ENCODE measurements around the gene GRID1.

Gene GRID1

GRCh38 chr10:86224354-86225102, 142.1 kb downstream of the GRID1 start:
- DNase-seq (ENCODE audit: low read depth): no peak
- TF ChIP-seq CTCF (IDR thresholded peaks at IDR 0.05; ENCODE audit: low read length, missing control alignments): no peak
- no peak overlapping the region for H3K4me3 ChIP-seq (replicated peaks; ENCODE audit: low read depth, low read length)

- H3K4me3 ChIP-seq (replicated peaks; ENCODE audit: low read depth, low read length): no peak overlapping the region
- TF ChIP-seq CTCF (IDR thresholded peaks at IDR 0.05; ENCODE audit: low read length, missing control alignments): no peak
- DNase-seq (ENCODE audit: low read depth): no peak
Measured at GRCh38 chr10:86223256-86223655, 143.3 kb downstream of the GRID1 start.

GRCh38 chr10:86222687-86223086, 143.9 kb downstream of the GRID1 start:
- no peak for TF ChIP-seq CTCF (IDR thresholded peaks at IDR 0.05; ENCODE audit: low read length, missing control alignments)
- no peak for DNase-seq (ENCODE audit: low read depth)
- H3K4me3 ChIP-seq (replicated peaks; ENCODE audit: low read depth, low read length): no peak overlapping the region

GRCh38 chr10:86222336-86222650, 144.3 kb downstream of the GRID1 start:
- no peak overlapping the region for H3K4me3 ChIP-seq (replicated peaks; ENCODE audit: low read depth, low read length)
- no peak for DNase-seq (ENCODE audit: low read depth)
- no peak for TF ChIP-seq CTCF (IDR thresholded peaks at IDR 0.05; ENCODE audit: low read length, missing control alignments)

GRCh38 chr10:86221442-86222335, 144.9 kb downstream of the GRID1 start:
- H3K4me3 ChIP-seq (replicated peaks; ENCODE audit: low read depth, low read length): no peak overlapping the region
- TF ChIP-seq CTCF (IDR thresholded peaks at IDR 0.05; ENCODE audit: low read length, missing control alignments): no peak
- no peak for DNase-seq (ENCODE audit: low read depth)

- DNase-seq (ENCODE audit: low read depth): no peak
- no peak overlapping the region for H3K4me3 ChIP-seq (replicated peaks; ENCODE audit: low read depth, low read length)
- TF ChIP-seq CTCF (IDR thresholded peaks at IDR 0.05; ENCODE audit: low read length, missing control alignments): no peak
Measured at GRCh38 chr10:86220626-86221025, 146.0 kb downstream of the GRID1 start.

Data from fibroblast of pulmonary artery (primary cell).